Dedifferentiated amniotic fluid mesenchymal stem cell (primary cell): ENCODE data around the gene C10orf71.

Experiments used
- DNase-seq: peaks from one replicate; pipeline ENCODE4 v3.0.0-alpha.2; 2016; ENCODE audit errors: extremely low spot score

The C10orf71 gene

DNA sequence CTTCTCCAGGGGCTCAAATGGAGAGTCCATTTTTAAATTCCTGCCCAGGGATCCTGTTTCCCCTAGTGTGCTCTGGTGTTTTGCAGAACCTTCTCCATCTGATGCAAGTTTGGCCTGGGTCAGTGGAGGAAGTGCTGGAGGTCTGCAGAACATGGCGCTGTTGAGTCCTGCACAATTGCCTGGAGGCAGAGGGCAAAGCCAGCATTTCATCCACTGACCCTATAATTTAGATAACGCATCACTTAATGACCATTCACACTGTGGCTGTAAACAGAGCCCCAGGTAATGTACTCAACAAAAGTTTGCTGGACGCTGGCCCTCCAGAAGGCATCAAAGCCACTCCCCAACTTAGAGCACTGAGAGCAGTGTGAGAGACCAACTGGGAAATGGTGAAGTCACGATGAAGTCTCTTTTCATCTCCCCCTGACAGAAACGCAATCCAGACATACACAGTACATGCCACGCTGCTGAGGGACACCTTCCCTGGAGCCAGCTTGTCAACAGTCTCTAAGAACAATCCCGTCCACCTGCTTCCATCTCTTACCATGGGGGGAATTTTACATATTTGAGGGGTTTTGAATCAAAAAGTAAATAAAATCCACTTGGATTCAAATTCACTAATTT lies 13.4 kb downstream of the C10orf71 start:
- no peak for DNase-seq

DNA sequence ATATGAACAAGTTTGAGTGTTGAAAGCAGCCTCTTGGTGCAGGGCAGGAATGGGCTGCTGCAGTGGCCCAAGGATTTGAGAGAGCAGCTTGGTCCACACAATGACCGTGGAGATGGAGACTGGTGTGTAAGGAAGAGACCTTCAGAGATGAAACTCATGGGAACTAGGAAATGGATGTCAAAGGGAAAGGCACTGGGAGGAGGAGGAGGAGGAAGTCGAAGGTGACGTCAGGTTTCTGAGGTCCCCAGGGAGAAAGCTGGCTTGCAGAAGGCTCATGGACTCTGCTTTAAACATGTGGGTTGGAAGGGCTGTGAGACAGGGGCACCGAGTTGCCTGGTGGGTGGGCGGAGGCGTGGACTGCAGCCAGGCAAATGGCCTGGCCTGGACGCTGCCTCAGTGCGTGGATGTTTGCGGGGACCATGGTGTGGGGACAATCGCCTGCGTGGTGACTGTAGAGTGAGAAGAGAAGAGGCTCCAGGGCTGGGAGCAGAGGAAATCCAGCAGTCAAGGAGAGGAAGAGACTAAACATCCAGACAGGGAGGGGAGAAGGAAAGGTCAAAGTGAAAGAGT lies 14.6 kb downstream of the C10orf71 start:
- no peak for DNase-seq

DNA sequence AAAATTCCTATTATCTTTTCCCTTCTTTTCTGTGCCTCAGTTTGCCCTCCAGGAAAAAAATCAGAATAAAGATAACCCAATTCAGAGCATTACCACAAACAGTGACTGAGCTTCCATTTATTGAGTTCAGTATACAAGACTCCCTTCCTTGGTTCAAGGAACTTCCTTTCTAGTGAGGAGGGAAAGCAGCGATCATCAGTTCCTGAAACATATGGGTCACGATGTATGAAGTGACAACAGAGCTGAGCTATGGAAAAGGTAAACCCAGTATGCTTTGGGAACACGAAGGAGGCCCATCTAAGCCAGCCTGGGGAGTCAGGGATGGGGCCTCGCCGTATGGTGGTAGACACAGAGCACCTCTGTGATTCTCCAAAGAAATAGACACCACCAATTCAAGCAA lies 15.8 kb downstream of the C10orf71 start:
- DNase-seq, result no peak

DNA sequence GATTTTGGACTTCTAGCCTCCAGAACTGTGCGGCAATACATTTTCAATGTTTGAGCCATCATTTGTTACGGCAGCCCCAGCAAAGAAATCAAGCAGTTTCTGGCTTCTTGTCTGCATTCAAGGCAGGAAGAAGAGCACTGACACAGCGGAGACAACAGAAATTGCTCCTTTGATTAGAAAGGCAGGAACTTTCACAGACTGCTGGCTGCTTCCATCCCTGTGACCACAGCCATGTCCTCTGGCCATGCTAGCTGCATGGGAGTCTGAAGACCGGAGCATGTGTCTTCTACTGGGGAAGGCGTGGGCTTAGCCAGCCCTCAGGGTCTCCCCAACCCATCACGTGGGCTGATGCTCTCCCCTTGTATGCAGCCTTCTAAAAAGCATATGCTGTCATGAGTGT lies 19.1 kb downstream of the C10orf71 start:
- DNase-seq, result no peak

DNA sequence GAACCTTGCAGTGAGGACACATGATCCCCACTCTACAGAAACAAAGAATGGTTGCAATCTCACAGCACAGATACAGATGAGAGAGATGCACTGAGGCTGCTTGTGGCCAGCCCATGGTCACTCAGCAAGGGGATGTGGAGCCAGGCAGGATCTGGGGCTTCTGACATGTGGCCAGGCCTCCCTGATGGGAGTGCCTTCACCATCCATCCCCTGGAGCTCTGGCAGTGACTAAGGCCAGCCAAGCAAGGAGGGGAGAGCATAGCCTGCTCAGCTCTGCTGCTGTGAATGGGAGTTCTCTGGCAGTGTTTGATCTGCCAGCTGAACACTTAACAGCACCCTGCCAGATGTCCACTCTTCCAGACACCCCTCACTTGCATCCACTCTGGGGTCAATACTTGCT lies 19.8 kb downstream of the C10orf71 start:
- DNase-seq, result no peak

DNA sequence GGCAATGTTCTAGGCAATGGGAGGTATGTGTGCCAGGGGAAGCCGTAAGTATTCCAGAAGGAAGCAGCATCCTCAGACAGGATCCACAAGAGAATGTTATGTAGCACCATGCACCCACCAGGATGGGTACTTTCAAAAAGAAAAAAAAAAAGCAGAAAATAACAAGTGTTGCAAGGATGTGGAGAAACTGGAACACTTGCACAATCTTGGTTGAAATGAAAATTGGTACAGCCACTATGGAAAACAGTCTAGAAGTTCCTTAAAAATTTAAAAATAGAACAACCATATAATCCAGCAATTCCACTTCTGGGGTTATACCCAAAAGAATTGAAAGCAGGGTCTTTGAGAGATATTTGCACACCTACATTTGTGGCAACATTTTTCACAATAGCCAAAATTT lies 20.2 kb downstream of the C10orf71 start:
- no peak for DNase-seq

DNA sequence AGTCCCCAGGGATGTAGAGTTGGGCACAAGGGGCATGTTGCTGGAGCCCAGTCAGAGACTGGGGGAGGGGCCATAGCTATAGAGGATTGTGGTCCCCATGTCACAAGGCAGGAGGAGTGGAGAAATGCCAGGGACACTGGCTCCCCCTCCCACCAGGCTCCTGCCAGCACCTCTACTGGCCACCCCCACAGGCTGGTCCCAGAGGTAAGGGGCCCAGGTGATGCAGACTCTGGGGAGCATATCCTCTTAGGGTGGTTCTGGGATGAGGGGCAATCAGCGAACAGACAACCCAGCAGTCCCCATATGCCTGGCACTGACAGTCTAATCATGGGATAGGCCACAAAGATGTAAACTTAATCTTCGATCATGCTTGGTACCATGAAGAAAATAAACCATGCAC lies 21.2 kb downstream of the C10orf71 start:
- no peak for DNase-seq

DNA sequence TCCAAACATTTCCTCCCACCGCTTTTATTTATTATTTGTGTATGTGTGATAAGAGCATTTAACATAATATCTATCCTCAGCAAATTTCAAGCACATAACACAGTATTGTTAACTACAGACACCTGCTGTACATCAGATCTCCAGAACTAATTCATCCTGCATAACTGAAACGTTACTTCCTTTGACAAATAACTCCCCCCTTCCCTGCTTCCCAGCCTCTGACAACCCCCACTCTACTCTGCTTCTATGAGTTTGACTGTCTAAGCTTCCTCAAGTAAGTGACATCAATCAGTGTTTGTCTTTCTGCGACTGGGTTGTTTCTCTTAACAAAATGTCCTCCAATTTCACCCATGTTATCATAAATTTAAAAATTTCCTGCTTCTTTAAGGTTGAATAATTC lies 22.1 kb downstream of the C10orf71 start:
- no peak for DNase-seq

DNA sequence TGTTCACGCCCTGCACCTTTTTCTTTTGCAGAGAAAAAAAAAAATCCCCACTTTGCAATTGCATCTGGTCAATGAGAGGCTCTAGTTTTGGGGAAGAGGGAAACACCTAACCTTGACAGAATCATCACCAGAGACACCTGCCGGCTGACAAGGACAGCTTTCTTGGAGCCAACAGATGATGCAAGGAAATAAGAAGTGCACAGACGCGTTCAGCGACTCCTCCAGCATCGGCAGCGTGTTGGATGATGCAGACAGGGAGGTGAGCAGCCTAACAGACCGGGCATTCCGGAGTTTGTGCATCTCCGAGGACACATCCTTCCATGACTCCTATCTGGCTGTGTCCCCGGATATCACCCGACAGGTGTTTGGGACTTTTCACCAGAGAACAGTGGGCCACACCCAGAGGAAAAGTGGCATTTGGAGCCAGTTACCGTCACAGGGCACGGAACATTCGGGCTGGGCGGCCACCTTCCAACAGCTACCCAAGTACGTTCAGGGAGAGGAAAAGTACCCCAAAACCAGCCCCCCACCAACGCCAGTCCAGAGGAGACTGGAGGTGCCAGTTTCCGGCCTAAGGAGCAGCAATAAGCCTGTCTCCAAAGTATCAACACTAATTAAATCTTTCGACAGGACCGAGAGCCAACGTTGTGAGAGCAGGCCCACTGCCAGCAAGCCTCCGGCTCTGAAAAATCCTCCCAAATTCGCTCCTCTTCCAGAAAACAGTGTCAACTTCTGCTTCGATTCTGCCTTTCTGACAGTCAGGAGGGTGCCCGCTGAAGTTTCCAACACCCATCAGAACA lies 23.6 kb downstream of the C10orf71 start:
- no peak for DNase-seq

DNA sequence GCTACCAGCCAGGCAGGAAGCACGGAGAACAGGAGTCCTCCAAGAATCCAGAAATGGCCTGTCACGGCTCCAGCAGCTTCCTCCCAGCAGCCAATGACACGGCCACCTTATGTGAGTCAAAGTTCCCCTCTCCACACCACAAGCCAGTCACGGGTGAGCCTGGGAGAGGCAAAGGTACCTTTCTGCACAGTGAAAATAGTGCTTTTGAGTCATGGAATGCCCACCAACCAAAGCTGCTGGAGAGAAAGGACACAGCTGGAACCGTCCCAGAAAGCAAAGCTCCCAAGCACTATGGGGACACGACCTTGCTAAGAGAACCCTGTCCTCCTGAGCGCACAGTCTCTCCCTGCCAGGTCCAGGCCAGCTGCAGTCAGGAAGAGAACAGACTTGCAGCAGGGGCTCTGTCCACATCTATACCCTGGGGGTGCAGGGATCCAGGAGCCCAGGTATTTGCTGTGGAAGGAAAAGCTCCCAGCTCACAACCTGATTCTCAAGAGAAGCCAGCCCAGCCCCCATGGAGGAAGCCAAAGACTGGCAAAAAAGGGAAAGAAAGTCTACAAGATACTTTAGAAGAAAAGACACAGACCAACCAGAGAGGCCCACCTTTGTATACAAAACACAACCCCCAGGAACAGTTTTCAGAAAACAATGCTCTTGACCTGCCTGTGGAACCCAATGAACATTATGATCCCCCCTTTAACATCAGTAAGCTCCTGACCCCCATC lies 24.4 kb downstream of the C10orf71 start:
- no peak for DNase-seq

DNA sequence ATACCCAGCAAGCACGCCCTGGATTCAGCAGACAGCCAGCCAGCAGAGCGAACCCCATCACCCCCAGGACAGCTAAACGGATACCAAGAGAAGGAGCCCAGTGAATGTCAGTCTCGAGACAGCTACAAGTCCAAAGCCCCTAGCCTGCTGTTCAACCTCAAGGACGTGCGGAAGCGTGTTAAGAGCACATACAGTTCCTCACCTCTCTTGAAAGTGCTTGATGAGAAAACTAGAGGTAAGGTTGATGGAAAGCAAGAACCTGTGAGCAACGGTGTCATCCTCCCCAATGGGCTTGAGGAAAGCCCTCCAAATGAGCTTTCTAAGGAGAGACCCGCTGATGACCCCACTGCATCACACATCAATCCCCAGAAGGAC lies 24.9 kb downstream of the C10orf71 start:
- no peak for DNase-seq

DNA sequence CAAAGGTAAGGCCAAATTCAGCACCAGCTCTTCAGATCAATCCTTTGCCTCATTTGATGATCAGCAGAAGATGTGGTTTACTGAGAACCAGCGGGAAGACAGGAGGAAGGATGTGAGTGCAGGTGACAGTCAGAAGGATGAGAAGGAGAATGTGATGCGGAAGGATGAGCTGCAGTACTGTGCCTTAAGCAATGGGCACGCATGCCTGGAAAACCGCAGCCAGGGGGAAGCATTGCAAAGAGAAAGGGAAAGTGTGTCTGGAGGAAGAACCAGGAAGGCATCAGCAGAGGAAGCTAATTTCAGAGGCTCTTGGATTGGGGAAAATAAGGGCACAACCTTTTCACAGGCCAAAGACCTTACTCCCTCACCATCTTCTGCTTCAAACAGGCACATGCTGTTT lies 25.7 kb downstream of the C10orf71 start:
- no peak for DNase-seq

DNA sequence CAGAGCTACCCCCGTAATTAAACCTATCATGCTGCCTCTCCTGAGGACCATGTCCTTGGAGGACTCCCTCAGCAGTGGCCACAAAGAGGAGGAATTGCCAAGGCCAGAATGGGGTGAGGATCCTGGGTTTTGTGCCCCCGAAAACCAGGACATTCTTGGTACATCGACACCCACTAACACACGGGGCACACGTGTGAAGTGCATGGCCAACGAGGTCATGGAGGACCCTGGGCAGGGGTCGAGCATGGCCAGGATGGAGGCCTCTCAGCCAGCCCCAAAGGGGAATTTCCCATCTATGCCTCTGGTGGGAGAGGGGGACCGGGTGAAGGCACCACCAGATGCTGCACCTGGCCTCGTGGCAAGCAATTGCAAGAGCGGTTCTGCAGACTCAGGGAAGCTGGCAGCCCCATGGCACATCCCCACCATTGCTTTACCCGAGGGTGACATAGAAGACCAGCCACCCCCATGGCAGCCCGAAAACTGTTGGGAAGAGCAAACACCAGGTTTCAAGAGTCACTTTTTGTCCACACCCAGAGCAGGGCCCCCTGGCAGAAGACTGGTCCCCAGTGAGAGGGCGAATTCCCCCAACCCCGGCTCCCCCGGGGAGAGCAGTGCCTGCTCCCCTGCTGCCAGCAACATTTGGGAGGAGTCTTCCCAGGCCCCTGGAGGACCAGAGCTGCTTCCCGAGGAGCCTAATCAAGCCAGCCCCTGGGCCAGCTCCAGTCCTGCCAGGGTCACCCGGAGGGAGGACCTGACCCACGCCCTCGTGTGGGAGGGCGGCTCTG lies 26.4 kb downstream of the C10orf71 start:
- DNase-seq, result no peak

DNA sequence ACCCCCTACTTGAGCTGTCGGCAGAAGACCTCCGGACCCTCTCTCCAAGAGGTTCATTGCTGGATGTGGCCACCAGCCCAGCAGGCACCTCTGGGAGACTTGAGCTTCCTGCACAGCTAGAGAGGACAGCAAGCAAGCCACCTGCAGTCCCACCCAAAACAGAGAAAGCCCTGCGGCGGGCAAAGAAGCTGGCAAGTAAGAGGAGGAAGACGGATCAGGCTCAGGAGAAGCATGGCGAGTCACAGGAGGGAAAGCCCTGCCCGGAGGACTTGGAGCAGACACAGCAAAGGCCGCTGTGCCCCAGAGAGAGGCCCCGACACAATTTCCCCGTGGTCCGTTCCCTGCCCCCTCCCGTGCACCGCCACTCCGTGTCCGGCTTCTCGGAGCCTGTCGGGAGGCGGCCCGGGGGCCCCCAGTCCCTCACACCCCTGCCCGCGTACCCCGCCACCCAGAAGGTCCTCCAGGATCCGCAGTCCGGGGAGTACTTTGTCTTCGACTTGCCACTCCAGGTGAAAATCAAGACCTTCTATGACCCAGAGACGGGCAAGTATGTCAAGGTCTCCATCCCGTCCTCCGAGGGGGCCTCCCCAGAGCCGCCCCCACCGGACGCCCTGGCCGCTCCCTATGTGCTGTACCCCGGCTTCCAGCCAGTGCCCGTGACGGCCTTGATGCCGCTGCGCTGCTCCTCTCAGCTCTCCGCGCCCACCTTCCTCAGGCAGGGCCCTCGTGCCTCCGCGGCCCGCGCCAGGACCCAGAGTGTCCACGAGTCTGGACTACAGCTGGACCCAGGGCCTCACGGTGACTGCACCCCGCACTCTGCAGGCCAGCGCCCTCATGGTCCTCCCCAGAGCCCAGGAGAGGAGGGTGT lies 27.2 kb downstream of the C10orf71 start:
- no peak for DNase-seq

DNA sequence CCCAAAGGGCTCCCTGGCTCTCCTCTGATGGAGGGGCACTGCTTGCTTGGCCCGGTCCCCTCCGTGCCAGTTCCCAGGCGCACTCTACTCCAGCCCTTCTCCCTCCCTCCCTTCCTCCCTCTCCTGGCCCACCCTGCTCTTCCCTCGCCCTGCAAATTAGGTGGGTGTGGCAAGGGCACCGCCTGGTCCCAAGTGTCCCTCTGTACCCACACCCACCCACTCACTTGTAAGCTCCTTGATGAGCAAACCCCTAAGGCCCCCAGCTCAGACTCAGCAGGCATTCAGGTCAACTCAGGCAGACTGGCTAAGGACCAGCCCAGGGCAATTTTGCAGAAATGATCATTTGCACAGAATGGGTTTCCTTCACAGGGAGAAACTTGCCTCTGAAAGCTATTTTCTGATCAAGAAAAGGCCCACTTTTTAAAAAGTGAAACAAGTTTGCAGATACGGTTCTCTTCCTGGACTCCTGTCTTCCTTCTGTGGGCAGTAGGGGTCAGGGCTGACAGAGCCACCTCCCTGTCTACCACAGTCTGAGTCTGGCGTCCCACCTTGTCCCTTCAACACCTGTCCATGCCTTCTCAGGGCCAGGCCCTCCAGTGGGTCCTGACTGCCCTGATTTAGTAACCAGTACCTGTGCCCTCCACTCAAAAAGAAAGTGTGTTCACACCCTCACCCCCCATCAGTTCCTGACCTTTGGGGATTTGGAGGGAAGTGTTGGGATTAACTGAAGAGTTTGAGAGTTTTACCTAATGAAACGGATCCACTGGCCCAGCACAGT lies 28.3 kb downstream of the C10orf71 start:
- DNase-seq, result no peak

DNA sequence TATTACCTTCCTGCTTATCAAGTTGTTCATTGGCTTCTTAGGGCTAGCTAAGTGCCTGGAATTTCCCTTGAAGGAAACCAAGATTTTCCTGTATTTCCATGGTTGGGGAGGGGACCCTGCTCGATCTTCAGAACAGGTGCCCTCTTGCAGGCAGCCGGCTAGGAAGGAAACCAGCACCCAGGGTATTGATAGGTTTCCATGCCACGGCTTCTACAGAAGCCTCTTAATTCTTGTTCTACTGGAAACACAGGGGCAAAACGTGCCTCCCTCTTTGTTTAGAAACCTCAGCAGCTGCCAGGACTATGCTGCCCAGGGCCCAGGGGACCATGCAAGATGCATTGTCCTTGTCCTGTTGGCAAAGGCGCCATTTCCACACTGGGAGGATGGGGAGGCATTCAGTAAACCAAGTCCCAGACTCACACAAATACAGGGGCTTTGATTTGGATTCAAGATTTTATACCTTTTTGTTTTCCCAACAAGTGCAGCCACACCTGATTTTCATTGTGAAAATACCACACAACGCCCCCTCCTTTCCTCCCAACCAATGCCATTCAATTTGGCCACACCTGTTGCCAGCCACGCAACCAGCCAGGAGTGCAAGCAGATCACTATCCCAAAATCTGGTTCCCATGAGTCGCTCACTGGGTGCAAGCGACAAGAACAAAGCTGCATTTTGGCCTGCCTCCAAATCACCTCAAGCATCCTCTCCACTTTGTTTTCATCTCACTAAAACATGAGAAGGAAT lies 29.6 kb downstream of the C10orf71 start:
- DNase-seq, result no peak

DNA sequence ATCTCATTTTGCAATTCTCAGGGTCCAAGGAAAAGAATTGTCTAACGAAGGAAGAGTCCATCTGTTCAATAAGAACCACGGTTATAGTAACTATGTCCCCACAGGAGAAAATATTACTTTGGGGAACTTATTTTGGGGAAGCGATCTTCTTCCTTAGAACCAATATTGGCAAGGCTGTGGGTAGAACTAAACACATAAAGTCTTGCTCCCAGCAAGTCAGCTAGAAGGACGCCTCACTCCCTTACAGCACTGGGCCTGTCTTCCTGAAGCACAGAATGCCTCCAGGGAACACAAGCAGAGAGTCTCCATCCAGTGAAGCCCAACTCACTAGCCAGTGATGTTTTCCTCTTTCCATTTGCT lies 30.2 kb downstream of the C10orf71 start:
- no peak for DNase-seq

DNA sequence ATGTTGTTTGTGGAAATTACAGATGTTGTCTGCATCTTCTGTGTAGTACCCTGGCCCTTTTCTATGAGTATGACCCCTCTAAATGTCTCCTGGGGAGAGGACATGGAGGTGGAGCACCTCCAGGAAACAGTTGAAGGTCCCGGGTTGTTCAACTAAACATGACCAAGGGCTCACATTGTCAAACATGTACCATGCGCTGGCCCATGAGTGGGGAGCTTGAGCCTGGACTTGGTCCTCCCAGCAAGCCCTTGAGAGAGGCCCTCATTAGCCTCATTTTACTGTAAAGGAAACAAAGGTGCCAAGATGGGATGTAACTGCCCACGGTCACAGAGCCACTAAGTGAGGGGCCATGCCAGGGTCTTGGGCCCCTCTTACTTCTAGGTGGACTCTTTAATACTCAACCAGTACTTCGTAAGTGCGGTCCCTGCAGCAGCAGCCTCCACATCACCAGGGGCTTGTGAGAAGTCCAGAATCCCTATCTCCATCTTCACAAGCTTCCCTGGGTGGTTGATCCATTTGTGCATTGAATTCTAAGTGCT lies 31.2 kb downstream of the C10orf71 start:
- DNase-seq, result no peak

DNA sequence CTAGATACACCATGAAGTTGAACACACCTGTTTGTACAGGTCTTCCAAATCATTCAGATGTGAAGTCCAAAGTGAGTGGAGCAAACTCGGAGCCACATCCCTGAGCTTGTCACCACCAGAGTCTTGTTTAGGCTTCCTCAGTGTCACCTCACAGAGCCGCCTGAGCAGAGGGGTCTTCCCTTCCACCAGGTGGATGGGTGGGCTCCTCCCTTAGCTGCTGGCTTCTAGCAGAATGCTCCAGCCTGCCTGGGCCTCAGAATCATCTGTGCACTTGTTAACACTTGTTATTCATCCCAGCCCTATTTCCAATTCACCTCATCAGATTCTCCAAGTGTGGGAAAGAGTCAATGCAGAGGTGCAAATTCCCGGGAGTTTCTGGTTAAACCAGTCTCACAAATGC lies 32.5 kb downstream of the C10orf71 start:
- DNase-seq, result no peak
